IMR-90 (cell line): ENCODE measurements around the gene HAUS3. TPM values are rescaled to one million over a fixed set of nuclear protein-coding genes. Genes with fewer than 3 reads are reported as not detected.

Experiments
- ATAC-seq: fragments of 200-7000 bp; cut with Tn5 transposase; 2 replicates; pipeline ENCODE4 v1.9.1; 2020; ENCODE audit warnings: low read depth, mild to moderate bottlenecking, moderate library complexity
- BruUV-seq: library from RNA; stranded (reverse); fragments of 400-500 nt; replicated peaks from 2 replicates; lab custom pipeline; 2021; lab: Mats Ljungman, UMichigan
- CTCF ChIA-PET: fragments of 300-600 bp; formaldehyde crosslinking; extraction: SDS; loops from one replicate; lab custom pipeline; 2021; ENCODE audit warnings: antibody characterized with exemption; lab: Yijun Ruan, JAX
- POLR2A ChIA-PET: fragments of 300-600 bp; sonication (Branson Sonifier 250); formaldehyde crosslinking; loops from one replicate; lab custom pipeline; 2022; ENCODE audit warnings: antibody characterized with exemption; ENCODE audit not compliant: unreplicated experiment; lab: Charles Lee
- DNase-seq: peaks from one replicate; pipeline ENCODE4 v3.0.0; 2013
- H2AFZ ChIP-seq: replicated peaks from 2 replicates; pipeline ENCODE3; 2013; ENCODE audit warnings: low read length, mild to moderate bottlenecking; ENCODE audit not compliant: poor library complexity
- H2AK5ac ChIP-seq: 2 replicates; pipeline ENCODE4 v1.6.1; 2013; ENCODE audit warnings: low read depth, low read length, inconsistent platforms
- H2AK9ac ChIP-seq: replicated peaks from 2 replicates; pipeline ENCODE3; 2013; ENCODE audit warnings: mild to moderate bottlenecking, low read depth, low read length, moderate library complexity; ENCODE audit not compliant: poor library complexity
- H2BK120ac ChIP-seq: 2 replicates; pipeline ENCODE4 v1.6.1; 2013; ENCODE audit warnings: low read depth, low read length, inconsistent platforms
- H2BK15ac ChIP-seq: 3 replicates; pipeline ENCODE4 v1.6.1; 2013; ENCODE audit warnings: low read depth, low read length, inconsistent platforms
- H2BK20ac ChIP-seq: 2 replicates; pipeline ENCODE4 v1.6.1; 2013; ENCODE audit warnings: low read depth, mild to moderate bottlenecking, inconsistent platforms, low read length, moderate library complexity
- H2BK5ac ChIP-seq: 2 replicates; pipeline ENCODE4 v1.6.1; 2013; ENCODE audit warnings: mild to moderate bottlenecking, low read depth, low read length, inconsistent platforms; ENCODE audit not compliant: poor library complexity, severe bottlenecking
- H3K14ac ChIP-seq: replicated peaks from 2 replicates; pipeline ENCODE4 v1.6.1; 2013; ENCODE audit warnings: low read depth, low read length, inconsistent platforms
- H3K18ac ChIP-seq: 2 replicates; pipeline ENCODE4 v1.6.1; 2013; ENCODE audit warnings: low read depth, low read length, control low read depth
- H3K23ac ChIP-seq: 2 replicates; pipeline ENCODE4 v1.6.1; 2013; ENCODE audit warnings: low read depth, low read length, inconsistent platforms
- H3K27ac ChIP-seq: 2 replicates; pipeline ENCODE4 v1.5.1; 2013; ENCODE audit warnings: mild to moderate bottlenecking, control low read depth, low read length; ENCODE audit not compliant: insufficient read depth
- H3K27me3 ChIP-seq: 2 replicates; pipeline ENCODE4 v1.6.1; 2013; ENCODE audit warnings: low read length; ENCODE audit not compliant: control insufficient read depth, insufficient read depth
- H3K36me3 ChIP-seq: 2 replicates; pipeline ENCODE4 v1.6.1; 2013; ENCODE audit warnings: low read length, mixed read lengths; ENCODE audit not compliant: control insufficient read depth, insufficient read depth
- H3K4ac ChIP-seq: 2 replicates; pipeline ENCODE4 v1.6.1; 2013; ENCODE audit warnings: low read depth, low read length, inconsistent platforms
- H3K4me1 ChIP-seq: 2 replicates; pipeline ENCODE4 v1.6.1; 2013; ENCODE audit warnings: low read length, mixed read lengths; ENCODE audit not compliant: control insufficient read depth, insufficient read depth
- H3K4me2 ChIP-seq: 2 replicates; pipeline ENCODE4 v1.6.1; 2013; ENCODE audit warnings: low read depth, mild to moderate bottlenecking, control low read depth, low read length, moderate library complexity
- H3K4me3 ChIP-seq: 2 replicates; pipeline ENCODE4 v1.5.1; 2013; ENCODE audit warnings: low read depth, mild to moderate bottlenecking, control low read depth, low read length, moderate library complexity; ENCODE audit not compliant: insufficient read depth
- H3K56ac ChIP-seq: 2 replicates; pipeline ENCODE4 v1.6.1; 2013; ENCODE audit warnings: low read length, inconsistent platforms; ENCODE audit not compliant: insufficient read depth; ENCODE audit errors: extremely low read depth
- H3K79me1 ChIP-seq, 2 experiments: 2 replicates each; pipeline ENCODE4 v1.6.1; 2013; ENCODE audit warnings: low read length in 2 of 2, inconsistent platforms in 1 of 2, low read depth in 1 of 2
- H3K9ac ChIP-seq: 2 replicates; pipeline ENCODE4 v1.6.1; 2013; ENCODE audit warnings: low read depth, low read length, control low read depth
- H3K9me1 ChIP-seq: 2 replicates; pipeline ENCODE4 v1.6.1; 2013; ENCODE audit warnings: low read length, inconsistent platforms; ENCODE audit not compliant: insufficient read depth
- H3K9me3 ChIP-seq: 2 replicates; pipeline ENCODE4 v1.6.1; 2013; ENCODE audit warnings: low read length; ENCODE audit not compliant: control insufficient read depth, insufficient read depth
- H4K20me1 ChIP-seq: 2 replicates; pipeline ENCODE4 v1.6.1; 2013; ENCODE audit warnings: low read length, inconsistent platforms; ENCODE audit not compliant: insufficient read depth
- H4K5ac ChIP-seq: 2 replicates; pipeline ENCODE4 v1.6.1; 2013; ENCODE audit warnings: mild to moderate bottlenecking, low read depth, low read length, control low read depth
- H4K8ac ChIP-seq, 2 experiments: 2 replicates each; pipeline ENCODE4 v1.6.1; 2013; ENCODE audit warnings: low read depth in 2 of 2, low read length in 2 of 2, control low read depth in 1 of 2, inconsistent platforms in 1 of 2
- H4K91ac ChIP-seq: 2 replicates; pipeline ENCODE4 v1.6.1; 2013; ENCODE audit warnings: low read depth, low read length, inconsistent platforms; ENCODE audit not compliant: insufficient read depth
- BHLHE40 ChIP-seq: fragments of 150-350 bp; IDR thresholded peaks from 2 replicates; pipeline ENCODE4 v1.6.1; 2016; ENCODE audit warnings: mild to moderate bottlenecking, low read depth, low read length
- CEBPB ChIP-seq: IDR thresholded peaks from 2 replicates; pipeline ENCODE4 v1.6.1; 2012; ENCODE audit warnings: low read depth, low read length, improper control_type of control experiment
- CHD1 ChIP-seq: IDR thresholded peaks from 2 replicates; pipeline ENCODE4 v1.6.1; 2012; ENCODE audit warnings: low read depth, low read length, improper control_type of control experiment
- FOS ChIP-seq: fragments of 150-350 bp; IDR thresholded peaks from 2 replicates; pipeline ENCODE4 v1.6.1; 2016; ENCODE audit warnings: low read depth, low read length
- MAFK ChIP-seq: IDR thresholded peaks from 2 replicates; pipeline ENCODE4 v1.6.1; 2012; ENCODE audit warnings: low read depth, low read length, improper control_type of control experiment
- MAZ ChIP-seq: IDR thresholded peaks from 2 replicates; pipeline ENCODE4 v1.6.1; 2012; ENCODE audit warnings: low read depth, mild to moderate bottlenecking, low read length, improper control_type of control experiment, moderate library complexity, borderline replicate concordance
- MXI1 ChIP-seq: IDR thresholded peaks from 2 replicates; pipeline ENCODE4 v1.6.1; 2012; ENCODE audit warnings: low read depth, mild to moderate bottlenecking, low read length, moderate library complexity, borderline replicate concordance
- NFE2L2 ChIP-seq: fragments of 150-350 bp; IDR thresholded peaks from 2 replicates; pipeline ENCODE4 v1.6.1; 2016; ENCODE audit warnings: low read depth, mild to moderate bottlenecking, low read length
- POLR2A ChIP-seq: IDR thresholded peaks from 2 replicates; pipeline ENCODE4 v1.6.1; 2012; ENCODE audit warnings: mild to moderate bottlenecking, low read depth, low read length
- RAD21 ChIP-seq: IDR thresholded peaks from 2 replicates; pipeline ENCODE4 v1.6.1; 2012; ENCODE audit warnings: low read length, improper control_type of control experiment
- RCOR1 ChIP-seq: IDR thresholded peaks from 2 replicates; pipeline ENCODE4 v1.6.1; 2012; ENCODE audit warnings: mild to moderate bottlenecking, low read length, improper control_type of control experiment; ENCODE audit not compliant: insufficient replicate concordance
- RFX5 ChIP-seq: IDR thresholded peaks from 2 replicates; pipeline ENCODE4 v1.8.0; 2012; ENCODE audit warnings: low read depth, mild to moderate bottlenecking, low read length, moderate library complexity
- SMC3 ChIP-seq: fragments of 150-350 bp; IDR thresholded peaks from 2 replicates; pipeline ENCODE4 v1.6.1; 2016; ENCODE audit warnings: low read depth, mild to moderate bottlenecking, antibody characterized with exemption, low read length, moderate library complexity
- WGBS, 2 experiments: methylation state at CpG; one replicate each; pipeline versions ENCODE4 v1.1.5 to v1.1.7; 2013; ENCODE audit warnings: missing lambda C conversion rate in 2 of 2; ENCODE audit not compliant: insufficient read length in 1 of 2; ENCODE audit errors: extremely low coverage in 2 of 2; 5-methylcytosine and 5-hydroxymethylcytosine counted together
- dilution Hi-C: fragments of 300-500 bp; cut with HindIII; formaldehyde crosslinking; loops from one replicate; pipeline ENCODE4 v1.14.3; 2018; ENCODE audit warnings: low sequenced_read_pairs; ENCODE audit not compliant: unreplicated experiment
- in situ Hi-C: fragments of 300-500 bp; cut with MboI; formaldehyde crosslinking; loops from 3 replicates; pipeline ENCODE4 v1.14.3; 2019; ENCODE audit warnings: low sequenced_read_pairs, inconsistent platforms, mixed read lengths
- intact Hi-C: fragments of 100-400 bp; cut with micrococcal nuclease; formaldehyde crosslinking; loops from 2 replicates; pipeline ENCODE4 v1.10.0; 2022
- polyA plus RNA-seq, 3 experiments: library from polyadenylated mRNA; depleted of rRNA; stranded (reverse); fragments of >200 nt; gene quantifications; 2 replicates each; pipeline ENCODE4 v1.2.3, GENCODE V29; 2012; ENCODE audit warnings: low replicate concordance in 1 of 3
- total RNA-seq: library from RNA; depleted of rRNA; stranded (reverse); fragments of >200 nt; gene quantifications from 2 replicates; pipeline ENCODE4 v1.2.3, GENCODE V29; 2012
- TF ChIP-seq, protein P1 (sequence below): conservative IDR thresholded peaks from 2 replicates; pipeline ENCODE4 v1.5.1; 2012; ENCODE audit warnings: mild to moderate bottlenecking, low read depth, low read length, improper control_type of control experiment
- TF ChIP-seq, protein P2 (sequence below): fragments of 150-350 bp; IDR thresholded peaks from 2 replicates; pipeline ENCODE4 v1.6.1; 2017; ENCODE audit warnings: mild to moderate bottlenecking, antibody characterized with exemption, low read length, low read depth
- TF ChIP-seq, protein P3 (sequence below): fragments of 150-350 bp; IDR thresholded peaks from 2 replicates; pipeline ENCODE4 v1.6.1; 2016; ENCODE audit warnings: low read depth, mild to moderate bottlenecking, low read length, moderate library complexity, borderline replicate concordance

HAUS3 gene
- total and polyA plus RNA-seq, 2 of the 4 experiments (the other 2 are of a cell fraction), result 4.3 to 4.8 TPM

DNA sequence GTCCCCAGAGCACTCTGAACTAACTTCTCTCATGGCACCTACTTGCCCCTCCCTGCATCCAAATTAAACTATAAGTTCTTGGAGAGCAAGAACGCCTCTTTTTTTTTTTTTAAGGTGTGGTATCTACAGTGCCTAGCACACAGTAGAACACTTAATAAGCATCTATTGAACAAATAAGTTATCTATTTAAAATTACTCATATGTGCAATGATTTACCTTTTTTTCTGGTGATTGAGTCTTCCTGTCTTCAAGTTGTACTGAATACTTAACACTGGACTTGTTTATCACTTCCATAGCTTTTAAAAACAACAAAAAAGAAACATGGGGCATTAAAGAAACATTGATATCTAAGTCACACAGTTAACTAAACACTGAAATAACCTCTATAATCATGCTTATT is 29.1 kb downstream of the HAUS3 start:
- H3K4ac ChIP-seq, result no peak overlapping the region
- in situ Hi-C loops, result no loop called here
- POLR2A ChIA-PET, result no interaction called here
- H2BK15ac ChIP-seq, result no peak overlapping the region
- H2BK20ac ChIP-seq, result no peak overlapping the region
- H4K8ac ChIP-seq, result no peak overlapping the region
- no peaks in the 10 kb centered on the region for H3K4me1 ChIP-seq
- H3K4me2 ChIP-seq, result no peak overlapping the region
- no TSS peak for BruUV-seq
- H3K79me1 ChIP-seq, result no peaks in the 10 kb centered on the region
- dilution Hi-C loops, result no loop called here
- DNase-seq (no peak), ATAC-seq (no peak)
- no peaks in the 10 kb centered on the region for H3K9me1 ChIP-seq
- H4K5ac ChIP-seq, result no peak overlapping the region
- no peaks in the 10 kb centered on the region for H3K9me3 ChIP-seq
- CTCF ChIA-PET, result no interaction called here
- intact Hi-C loops, result no loop called here
- peaks cover 2% of the 10 kb centered on the region for H3K27me3 ChIP-seq
- H4K20me1 ChIP-seq, result no peaks in the 10 kb centered on the region
- H3K56ac ChIP-seq, result no peak overlapping the region
- H2BK120ac ChIP-seq, result no peak overlapping the region
- H2AK9ac ChIP-seq, result no peak overlapping the region
- no peak overlapping the region for H3K27ac ChIP-seq
- WGBS, 2 experiments, result no CpG with 5 or more reads among the region's 1 CpG
- no peak overlapping the region for H2AK5ac ChIP-seq
- TF ChIP-seq BHLHE40 (no peak), RAD21 (no peak), POLR2A (no peak), RCOR1 (no peak), CEBPB (no peak), MAFK (no peak), FOS (no peak), NFE2L2 (no peak), MAZ (no peak), CHD1 (no peak), MXI1 (no peak), SMC3 (no peak), RFX5 (no peak)
- TF ChIP-seq, protein P1, sequence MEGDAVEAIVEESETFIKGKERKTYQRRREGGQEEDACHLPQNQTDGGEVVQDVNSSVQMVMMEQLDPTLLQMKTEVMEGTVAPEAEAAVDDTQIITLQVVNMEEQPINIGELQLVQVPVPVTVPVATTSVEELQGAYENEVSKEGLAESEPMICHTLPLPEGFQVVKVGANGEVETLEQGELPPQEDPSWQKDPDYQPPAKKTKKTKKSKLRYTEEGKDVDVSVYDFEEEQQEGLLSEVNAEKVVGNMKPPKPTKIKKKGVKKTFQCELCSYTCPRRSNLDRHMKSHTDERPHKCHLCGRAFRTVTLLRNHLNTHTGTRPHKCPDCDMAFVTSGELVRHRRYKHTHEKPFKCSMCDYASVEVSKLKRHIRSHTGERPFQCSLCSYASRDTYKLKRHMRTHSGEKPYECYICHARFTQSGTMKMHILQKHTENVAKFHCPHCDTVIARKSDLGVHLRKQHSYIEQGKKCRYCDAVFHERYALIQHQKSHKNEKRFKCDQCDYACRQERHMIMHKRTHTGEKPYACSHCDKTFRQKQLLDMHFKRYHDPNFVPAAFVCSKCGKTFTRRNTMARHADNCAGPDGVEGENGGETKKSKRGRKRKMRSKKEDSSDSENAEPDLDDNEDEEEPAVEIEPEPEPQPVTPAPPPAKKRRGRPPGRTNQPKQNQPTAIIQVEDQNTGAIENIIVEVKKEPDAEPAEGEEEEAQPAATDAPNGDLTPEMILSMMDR, result no peak
- TF ChIP-seq, protein P2, sequence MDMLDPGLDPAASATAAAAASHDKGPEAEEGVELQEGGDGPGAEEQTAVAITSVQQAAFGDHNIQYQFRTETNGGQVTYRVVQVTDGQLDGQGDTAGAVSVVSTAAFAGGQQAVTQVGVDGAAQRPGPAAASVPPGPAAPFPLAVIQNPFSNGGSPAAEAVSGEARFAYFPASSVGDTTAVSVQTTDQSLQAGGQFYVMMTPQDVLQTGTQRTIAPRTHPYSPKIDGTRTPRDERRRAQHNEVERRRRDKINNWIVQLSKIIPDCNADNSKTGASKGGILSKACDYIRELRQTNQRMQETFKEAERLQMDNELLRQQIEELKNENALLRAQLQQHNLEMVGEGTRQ, result no peak
- TF ChIP-seq, protein P3, sequence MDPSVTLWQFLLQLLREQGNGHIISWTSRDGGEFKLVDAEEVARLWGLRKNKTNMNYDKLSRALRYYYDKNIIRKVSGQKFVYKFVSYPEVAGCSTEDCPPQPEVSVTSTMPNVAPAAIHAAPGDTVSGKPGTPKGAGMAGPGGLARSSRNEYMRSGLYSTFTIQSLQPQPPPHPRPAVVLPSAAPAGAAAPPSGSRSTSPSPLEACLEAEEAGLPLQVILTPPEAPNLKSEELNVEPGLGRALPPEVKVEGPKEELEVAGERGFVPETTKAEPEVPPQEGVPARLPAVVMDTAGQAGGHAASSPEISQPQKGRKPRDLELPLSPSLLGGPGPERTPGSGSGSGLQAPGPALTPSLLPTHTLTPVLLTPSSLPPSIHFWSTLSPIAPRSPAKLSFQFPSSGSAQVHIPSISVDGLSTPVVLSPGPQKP, result no peak
- H2AFZ ChIP-seq, result no peak overlapping the region
- H4K91ac ChIP-seq, result no peak overlapping the region
- no peak overlapping the region for H3K23ac ChIP-seq
- H3K36me3 ChIP-seq, result no peaks in the 10 kb centered on the region
- H2BK5ac ChIP-seq, result no peak overlapping the region
- H3K9ac ChIP-seq, result no peak overlapping the region
- H3K4me3 ChIP-seq, result no peak overlapping the region
- H3K14ac ChIP-seq, result no peak overlapping the region
- no peak overlapping the region for H3K18ac ChIP-seq
